Stimulated activated naive CD8-positive, alpha-beta T cell treated with anti-CD3 and anti-CD28 coated beads, Interleukin-15, Interleukin-2, amounts not matched to agents 100 ng/mL and 50 ng/mL, for 24 hours (primary cell): ENCODE results near the gene CAMTA1.

Experiments used
- H3K27ac Mint-ChIP-seq: one replicate; pipeline ENCODE4 v1.8.0; 2021; ENCODE audit warnings: mild to moderate bottlenecking, mixed read lengths
- H3K27me3 Mint-ChIP-seq: one replicate; pipeline ENCODE4 v1.8.0; 2021; ENCODE audit warnings: mixed read lengths
- H3K36me3 Mint-ChIP-seq: one replicate; pipeline ENCODE4 v1.8.0; 2021; ENCODE audit warnings: low read depth, mixed read lengths
- H3K4me1 Mint-ChIP-seq: one replicate; pipeline ENCODE4 v1.8.0; 2021; ENCODE audit warnings: low read depth, mixed read lengths
- H3K4me3 Mint-ChIP-seq: one replicate; pipeline ENCODE4 v1.8.0; 2021; ENCODE audit warnings: mild to moderate bottlenecking, mixed read lengths
- H3K9me3 Mint-ChIP-seq: one replicate; pipeline ENCODE4 v1.8.0; 2021; ENCODE audit warnings: mixed read lengths

Gene CAMTA1

GRCh38 chr1:7617826-7618225, 832.6 kb downstream of the CAMTA1 start:
- H3K4me1 Mint-ChIP-seq = no peaks in the 10 kb centered on the region
- H3K36me3 Mint-ChIP-seq = no peaks in the 10 kb centered on the region
- H3K27me3 Mint-ChIP-seq = peaks cover 10% of the 10 kb centered on the region
- H3K9me3 Mint-ChIP-seq = no peaks in the 10 kb centered on the region
- no peak overlapping the region for H3K4me3 Mint-ChIP-seq
- H3K27ac Mint-ChIP-seq = no peak overlapping the region

DNA sequence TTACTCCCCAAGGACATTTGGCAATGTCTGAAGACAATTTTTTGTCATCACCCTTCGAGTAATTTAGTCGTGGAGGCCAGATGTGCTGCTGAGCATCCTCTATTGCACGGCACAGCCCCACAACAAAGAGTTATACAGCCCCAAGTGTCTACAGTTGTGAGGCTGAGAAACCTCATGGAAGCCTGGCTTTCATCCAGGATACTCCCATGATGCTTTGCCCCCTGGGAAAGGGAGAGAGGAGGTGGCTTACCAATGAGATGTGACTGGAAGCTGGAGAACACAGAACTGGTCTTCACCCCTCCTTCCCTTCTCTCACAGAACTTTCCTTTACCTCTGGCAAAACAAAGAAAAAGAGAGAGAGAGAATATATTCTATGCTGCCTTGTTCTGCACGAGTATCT, 834.9 kb downstream of the CAMTA1 start:
- Mint-ChIP-seq H3K4me1 (no peaks in the 10 kb centered on the region), H3K4me3 (no peak overlapping the region), H3K27ac (no peak overlapping the region), H3K9me3 (no peaks in the 10 kb centered on the region), H3K36me3 (no peaks in the 10 kb centered on the region), H3K27me3 (peaks cover 20% of the 10 kb centered on the region)

DNA sequence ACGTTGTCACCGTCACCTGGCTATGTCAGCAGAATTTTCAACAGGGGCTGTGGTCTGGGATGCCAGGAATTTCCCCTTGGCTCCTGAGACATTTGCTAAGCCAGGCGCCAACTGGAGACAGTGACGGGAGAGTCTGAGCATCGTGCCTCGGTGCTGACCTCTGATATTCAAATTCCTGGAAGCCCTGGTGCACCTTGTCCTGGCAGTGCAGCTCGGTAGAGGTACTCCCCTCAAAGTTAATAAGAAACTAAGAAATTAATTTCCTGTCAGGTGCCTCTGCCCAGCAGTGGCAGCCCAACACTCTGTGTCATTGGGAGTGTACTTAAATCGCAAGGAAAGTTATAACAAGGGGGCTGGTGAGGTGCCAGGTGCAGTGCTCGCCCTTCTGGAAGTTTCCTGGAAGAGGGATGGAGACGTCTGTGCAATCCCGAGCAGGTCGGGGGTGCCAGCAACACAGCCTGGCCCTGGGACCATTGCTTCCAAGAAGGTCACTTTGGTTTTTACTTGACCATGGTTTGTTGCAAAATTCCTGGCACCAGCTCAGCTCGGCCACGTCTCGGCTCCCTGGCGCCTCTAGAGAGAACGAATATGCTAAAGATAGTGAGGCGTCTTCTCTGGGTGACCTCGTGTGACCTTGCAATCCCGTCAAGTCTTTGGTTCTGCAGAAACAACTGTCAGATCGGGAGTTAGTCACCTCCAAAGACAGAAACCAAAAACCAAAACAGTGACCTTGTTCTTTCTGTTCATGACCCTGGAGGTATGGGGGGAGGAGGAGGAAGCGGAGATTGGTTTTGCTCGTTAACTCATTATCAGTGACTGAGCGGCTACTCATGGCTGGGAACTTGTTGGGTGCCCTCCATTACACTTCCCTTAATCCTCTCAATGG, 836.3 kb downstream of the CAMTA1 start:
- peaks cover 20% of the 10 kb centered on the region for H3K27me3 Mint-ChIP-seq
- no peaks in the 10 kb centered on the region for H3K9me3 Mint-ChIP-seq

DNA sequence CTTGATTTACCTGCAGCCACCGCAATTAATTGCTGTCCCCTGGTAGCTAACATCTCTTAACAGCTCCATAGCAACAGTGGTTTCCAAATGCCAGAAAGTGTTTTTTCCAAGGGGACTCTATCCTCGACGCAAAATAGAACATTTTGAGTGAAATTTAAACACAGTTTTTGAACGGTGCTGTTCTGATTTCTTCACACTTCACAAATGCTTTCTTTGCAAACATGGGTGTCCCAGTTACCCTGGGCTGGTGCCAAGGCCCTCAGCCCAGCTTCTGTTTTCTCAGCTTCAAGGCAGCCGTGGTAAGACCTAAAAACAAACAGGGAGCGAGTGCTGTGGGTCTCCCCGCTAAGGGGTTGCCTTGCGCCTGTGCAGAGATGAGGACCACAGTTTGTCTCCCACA, 838.6 kb downstream of the CAMTA1 start:
- Mint-ChIP-seq H3K4me3 (no peak overlapping the region), H3K27ac (no peak overlapping the region), H3K9me3 (no peaks in the 10 kb centered on the region), H3K36me3 (no peaks in the 10 kb centered on the region), H3K4me1 (no peaks in the 10 kb centered on the region), H3K27me3 (peaks cover 26% of the 10 kb centered on the region)

More for the DNA sequence above, 836.3 kb downstream of the CAMTA1 start:
- Mint-ChIP-seq H3K4me1 (no peaks in the 10 kb centered on the region), H3K36me3 (no peaks in the 10 kb centered on the region), H3K27ac (no peak overlapping the region), H3K4me3 (no peak overlapping the region)

GRCh38 chr1:7624791-7625355, 839.6 kb downstream of the CAMTA1 start:
- Mint-ChIP-seq H3K27me3 (peaks cover 26% of the 10 kb centered on the region), H3K27ac (no peak overlapping the region), H3K9me3 (no peaks in the 10 kb centered on the region), H3K36me3 (no peaks in the 10 kb centered on the region), H3K4me3 (no peak overlapping the region), H3K4me1 (no peaks in the 10 kb centered on the region)

DNA sequence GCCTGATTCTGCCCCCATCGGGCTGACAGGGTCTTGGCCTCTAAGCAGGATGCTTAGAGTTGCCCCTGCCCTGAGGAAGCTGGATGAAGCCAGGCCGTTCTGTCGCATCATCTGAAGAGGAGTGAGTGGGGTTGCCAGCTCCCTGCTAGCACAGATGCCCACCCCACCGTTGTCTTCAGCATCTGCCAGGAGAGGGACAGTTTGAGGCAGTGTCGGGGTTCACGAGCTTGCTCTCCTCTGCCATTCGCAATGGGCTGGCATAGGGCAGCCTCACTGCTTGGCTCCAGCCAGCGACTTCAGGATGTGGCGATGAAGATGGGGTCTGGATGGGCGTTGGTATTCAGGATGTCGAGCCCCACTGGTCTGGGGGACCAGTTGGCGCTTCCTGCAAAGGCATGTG, 840.1 kb downstream of the CAMTA1 start:
- H3K9me3 Mint-ChIP-seq = no peaks in the 10 kb centered on the region
- no peak overlapping the region for H3K4me3 Mint-ChIP-seq
- H3K27me3 Mint-ChIP-seq = peaks cover 26% of the 10 kb centered on the region
- H3K4me1 Mint-ChIP-seq = no peaks in the 10 kb centered on the region
- no peak overlapping the region for H3K27ac Mint-ChIP-seq
- H3K36me3 Mint-ChIP-seq = no peaks in the 10 kb centered on the region

- Mint-ChIP-seq H3K27ac (no peak overlapping the region), H3K4me3 (no peak overlapping the region), H3K4me1 (no peaks in the 10 kb centered on the region), H3K27me3 (peaks cover 22% of the 10 kb centered on the region), H3K9me3 (no peaks in the 10 kb centered on the region), H3K36me3 (no peaks in the 10 kb centered on the region)
These were observed 843.0 kb downstream of the CAMTA1 start for GRCh38 chr1:7628273-7628672.

DNA sequence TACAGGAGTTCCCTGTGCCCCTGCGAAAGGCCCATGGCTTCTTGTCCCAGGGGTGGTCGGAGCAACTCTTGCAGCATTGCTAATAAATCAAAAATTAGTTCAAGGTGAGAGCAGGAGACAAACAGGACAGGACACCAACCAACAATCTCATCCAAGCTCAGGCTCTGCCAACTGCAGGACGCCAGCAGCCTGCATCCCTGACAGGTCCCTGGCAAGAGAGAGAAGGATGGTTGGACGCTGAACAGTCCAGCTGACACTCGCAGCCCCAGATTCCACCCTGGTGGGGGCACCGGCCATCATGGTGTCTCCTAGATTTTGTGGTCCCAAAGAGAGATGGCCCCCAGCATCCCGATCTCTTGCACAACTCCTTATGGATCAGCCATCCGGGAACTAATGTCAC, 843.8 kb downstream of the CAMTA1 start:
- H3K36me3 Mint-ChIP-seq = no peaks in the 10 kb centered on the region
- H3K9me3 Mint-ChIP-seq = no peaks in the 10 kb centered on the region
- H3K4me1 Mint-ChIP-seq = no peaks in the 10 kb centered on the region
- peaks cover 29% of the 10 kb centered on the region for H3K27me3 Mint-ChIP-seq
- no peak overlapping the region for H3K27ac Mint-ChIP-seq
- H3K4me3 Mint-ChIP-seq = no peak overlapping the region

DNA sequence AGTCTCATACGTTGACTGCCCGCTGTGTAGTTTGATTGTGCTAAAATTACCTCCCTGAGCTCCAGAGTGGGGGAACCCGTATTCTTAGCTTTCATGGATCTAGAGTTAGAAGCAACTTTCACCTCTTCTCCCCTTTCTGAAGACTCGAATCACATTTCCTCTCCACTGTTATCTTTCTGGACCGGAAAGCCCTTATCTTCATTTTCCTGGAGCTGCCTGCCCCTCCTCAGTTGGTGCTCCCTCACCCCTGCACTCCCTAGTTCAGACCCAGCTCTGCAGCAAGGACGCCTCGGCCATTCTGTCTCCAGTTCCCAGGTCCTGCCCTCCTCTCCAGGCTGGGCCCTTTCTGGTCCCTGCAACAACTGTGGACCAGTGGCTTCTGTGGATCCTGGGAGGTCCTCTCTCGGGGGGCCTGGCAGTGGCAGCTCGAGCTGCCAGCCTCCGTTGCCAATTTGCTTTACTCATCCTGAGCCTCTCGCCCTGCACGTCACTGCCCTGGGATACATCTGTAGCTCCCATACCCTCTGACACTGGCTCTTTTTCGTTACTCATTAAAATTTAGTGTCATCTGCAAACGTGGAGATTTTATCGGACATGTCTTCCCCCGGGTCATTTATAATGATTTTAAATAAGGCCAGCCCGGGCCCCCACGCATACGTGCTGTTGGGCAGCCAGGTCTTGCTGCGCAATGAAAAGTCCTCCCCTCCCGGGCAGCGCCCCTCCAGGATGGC, 844.4 kb downstream of the CAMTA1 start:
- Mint-ChIP-seq H3K27ac (no peak overlapping the region), H3K36me3 (no peaks in the 10 kb centered on the region), H3K4me3 (no peak overlapping the region), H3K27me3 (peaks cover 29% of the 10 kb centered on the region), H3K4me1 (no peaks in the 10 kb centered on the region), H3K9me3 (no peaks in the 10 kb centered on the region)

DNA sequence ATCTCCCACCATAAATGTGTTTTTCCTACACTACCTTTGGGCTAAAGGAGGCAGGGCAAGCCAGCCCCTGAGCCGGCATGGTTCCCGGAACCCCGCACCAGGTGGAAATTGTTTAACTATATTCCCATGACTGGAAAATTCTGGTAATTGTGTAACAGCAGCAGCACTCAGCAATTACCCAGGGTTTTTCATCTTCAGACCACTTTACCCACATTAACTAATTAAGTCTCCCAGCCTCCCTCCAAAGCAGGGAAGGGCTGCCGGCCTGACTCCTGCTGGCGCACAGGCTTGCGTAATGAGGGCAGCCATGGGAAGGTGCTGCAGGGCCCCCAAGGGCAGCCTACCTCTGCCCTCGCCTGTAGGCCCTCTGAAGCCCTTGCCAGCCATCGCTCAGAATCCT, 845.1 kb downstream of the CAMTA1 start:
- no peaks in the 10 kb centered on the region for H3K36me3 Mint-ChIP-seq
- peaks cover 26% of the 10 kb centered on the region for H3K27me3 Mint-ChIP-seq
- H3K9me3 Mint-ChIP-seq = no peaks in the 10 kb centered on the region
- H3K27ac Mint-ChIP-seq = no peak overlapping the region
- H3K4me1 Mint-ChIP-seq = no peaks in the 10 kb centered on the region
- H3K4me3 Mint-ChIP-seq = no peak overlapping the region

DNA sequence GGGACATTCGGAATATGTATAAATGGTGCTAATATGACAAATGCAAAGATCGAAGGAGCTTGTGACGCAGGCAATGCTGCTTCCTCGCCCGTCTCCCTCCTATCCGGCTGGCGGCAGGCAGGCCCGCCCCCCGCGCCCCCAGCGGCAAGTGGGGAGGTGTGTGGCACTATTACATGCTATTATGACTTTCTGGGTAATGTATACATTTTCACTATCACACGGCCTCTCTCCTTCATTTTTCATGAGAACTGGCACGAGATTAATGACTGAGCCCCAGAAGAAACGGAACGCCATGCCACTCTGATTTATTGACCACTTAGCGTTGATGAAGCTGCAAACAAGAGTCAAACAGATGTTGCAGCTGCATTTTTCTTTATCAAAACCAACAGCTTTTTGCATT, 846.9 kb downstream of the CAMTA1 start:
- no peaks in the 10 kb centered on the region for H3K4me1 Mint-ChIP-seq
- no peaks in the 10 kb centered on the region for H3K9me3 Mint-ChIP-seq
- no peaks in the 10 kb centered on the region for H3K36me3 Mint-ChIP-seq
- H3K4me3 Mint-ChIP-seq = no peak overlapping the region
- H3K27ac Mint-ChIP-seq = no peak overlapping the region
- peaks cover 21% of the 10 kb centered on the region for H3K27me3 Mint-ChIP-seq

- Mint-ChIP-seq H3K36me3 (no peaks in the 10 kb centered on the region), H3K4me3 (no peak overlapping the region), H3K27me3 (peaks cover 20% of the 10 kb centered on the region), H3K27ac (no peak overlapping the region), H3K9me3 (no peaks in the 10 kb centered on the region), H3K4me1 (no peaks in the 10 kb centered on the region)
These were observed 847.4 kb downstream of the CAMTA1 start for GRCh38 chr1:7632681-7633080.

GRCh38 chr1:7633506-7634245, 848.4 kb downstream of the CAMTA1 start:
- H3K4me3 Mint-ChIP-seq = no peak overlapping the region
- no peak overlapping the region for H3K27ac Mint-ChIP-seq
- no peaks in the 10 kb centered on the region for H3K4me1 Mint-ChIP-seq
- H3K36me3 Mint-ChIP-seq = no peaks in the 10 kb centered on the region
- H3K9me3 Mint-ChIP-seq = no peaks in the 10 kb centered on the region
- H3K27me3 Mint-ChIP-seq = peaks cover 20% of the 10 kb centered on the region

- peaks cover 20% of the 10 kb centered on the region for H3K27me3 Mint-ChIP-seq
- H3K4me1 Mint-ChIP-seq = no peaks in the 10 kb centered on the region
- H3K36me3 Mint-ChIP-seq = no peaks in the 10 kb centered on the region
- no peak overlapping the region for H3K27ac Mint-ChIP-seq
- H3K9me3 Mint-ChIP-seq = no peaks in the 10 kb centered on the region
- H3K4me3 Mint-ChIP-seq = no peak overlapping the region
These were observed 849.4 kb downstream of the CAMTA1 start for GRCh38 chr1:7634546-7635240.
